Measurements from ENCODE around the gene CDC42BPB.

Gene CDC42BPB

DNA sequence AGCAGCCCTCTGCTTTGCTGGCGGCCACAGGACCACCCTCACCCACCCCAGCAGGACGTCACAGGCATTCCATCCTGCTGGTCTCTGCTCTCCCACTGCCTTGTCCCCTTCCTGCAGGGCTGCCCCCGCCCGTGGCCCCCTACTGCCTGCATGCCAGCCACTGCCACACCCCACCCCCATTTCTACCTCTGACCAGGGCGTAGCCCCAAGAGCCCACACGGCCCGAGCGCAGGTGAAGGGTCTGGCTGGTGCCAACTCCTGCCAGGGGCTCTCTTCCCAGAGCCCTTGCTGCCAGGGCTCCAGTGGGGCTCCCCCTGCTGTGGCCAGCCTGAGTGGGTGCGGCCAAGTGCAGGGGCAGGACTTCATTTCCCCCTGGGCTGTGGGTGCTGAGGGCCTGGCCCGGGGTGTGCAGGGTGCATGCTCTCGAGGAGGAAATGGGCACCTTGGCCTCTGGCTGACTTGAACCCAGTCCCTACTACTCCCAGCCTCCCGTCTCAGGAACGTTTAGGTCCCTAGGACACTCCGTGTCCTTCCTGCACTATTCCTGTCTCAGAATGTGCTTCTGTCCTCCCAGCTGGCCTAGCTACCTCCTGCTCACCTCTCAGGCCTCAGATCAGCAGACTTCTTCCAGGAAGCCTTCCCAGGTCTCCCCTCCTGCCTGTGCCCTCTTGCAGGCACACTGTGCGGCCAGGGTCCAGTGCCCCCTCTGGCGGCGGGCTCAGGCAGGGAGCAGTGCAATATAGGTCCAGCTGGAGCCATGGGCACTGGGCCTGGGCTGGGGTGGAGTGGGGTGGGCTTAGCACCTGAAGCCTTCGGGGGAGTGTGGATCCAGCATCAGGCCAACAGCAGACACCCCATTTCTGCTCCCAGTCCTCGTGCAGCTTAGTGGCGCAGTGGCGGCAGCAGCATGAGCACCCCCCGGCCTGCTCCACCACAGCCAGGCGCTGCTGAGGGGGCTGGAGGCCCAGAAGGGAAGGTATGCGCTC lies 28.1 kb upstream of the CDC42BPB start (continued):
- TF ChIP-seq, protein P1, sequence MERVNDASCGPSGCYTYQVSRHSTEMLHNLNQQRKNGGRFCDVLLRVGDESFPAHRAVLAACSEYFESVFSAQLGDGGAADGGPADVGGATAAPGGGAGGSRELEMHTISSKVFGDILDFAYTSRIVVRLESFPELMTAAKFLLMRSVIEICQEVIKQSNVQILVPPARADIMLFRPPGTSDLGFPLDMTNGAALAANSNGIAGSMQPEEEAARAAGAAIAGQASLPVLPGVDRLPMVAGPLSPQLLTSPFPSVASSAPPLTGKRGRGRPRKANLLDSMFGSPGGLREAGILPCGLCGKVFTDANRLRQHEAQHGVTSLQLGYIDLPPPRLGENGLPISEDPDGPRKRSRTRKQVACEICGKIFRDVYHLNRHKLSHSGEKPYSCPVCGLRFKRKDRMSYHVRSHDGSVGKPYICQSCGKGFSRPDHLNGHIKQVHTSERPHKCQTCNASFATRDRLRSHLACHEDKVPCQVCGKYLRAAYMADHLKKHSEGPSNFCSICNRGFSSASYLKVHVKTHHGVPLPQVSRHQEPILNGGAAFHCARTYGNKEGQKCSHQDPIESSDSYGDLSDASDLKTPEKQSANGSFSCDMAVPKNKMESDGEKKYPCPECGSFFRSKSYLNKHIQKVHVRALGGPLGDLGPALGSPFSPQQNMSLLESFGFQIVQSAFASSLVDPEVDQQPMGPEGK (tag by site-specific recombination; IDR thresholded peaks at IDR 0.05): no peak
- TF ChIP-seq MEIS1 (CRISPR knock-in tag; IDR thresholded peaks at IDR 0.05; ENCODE audit: borderline replicate concordance): no peak

DNA sequence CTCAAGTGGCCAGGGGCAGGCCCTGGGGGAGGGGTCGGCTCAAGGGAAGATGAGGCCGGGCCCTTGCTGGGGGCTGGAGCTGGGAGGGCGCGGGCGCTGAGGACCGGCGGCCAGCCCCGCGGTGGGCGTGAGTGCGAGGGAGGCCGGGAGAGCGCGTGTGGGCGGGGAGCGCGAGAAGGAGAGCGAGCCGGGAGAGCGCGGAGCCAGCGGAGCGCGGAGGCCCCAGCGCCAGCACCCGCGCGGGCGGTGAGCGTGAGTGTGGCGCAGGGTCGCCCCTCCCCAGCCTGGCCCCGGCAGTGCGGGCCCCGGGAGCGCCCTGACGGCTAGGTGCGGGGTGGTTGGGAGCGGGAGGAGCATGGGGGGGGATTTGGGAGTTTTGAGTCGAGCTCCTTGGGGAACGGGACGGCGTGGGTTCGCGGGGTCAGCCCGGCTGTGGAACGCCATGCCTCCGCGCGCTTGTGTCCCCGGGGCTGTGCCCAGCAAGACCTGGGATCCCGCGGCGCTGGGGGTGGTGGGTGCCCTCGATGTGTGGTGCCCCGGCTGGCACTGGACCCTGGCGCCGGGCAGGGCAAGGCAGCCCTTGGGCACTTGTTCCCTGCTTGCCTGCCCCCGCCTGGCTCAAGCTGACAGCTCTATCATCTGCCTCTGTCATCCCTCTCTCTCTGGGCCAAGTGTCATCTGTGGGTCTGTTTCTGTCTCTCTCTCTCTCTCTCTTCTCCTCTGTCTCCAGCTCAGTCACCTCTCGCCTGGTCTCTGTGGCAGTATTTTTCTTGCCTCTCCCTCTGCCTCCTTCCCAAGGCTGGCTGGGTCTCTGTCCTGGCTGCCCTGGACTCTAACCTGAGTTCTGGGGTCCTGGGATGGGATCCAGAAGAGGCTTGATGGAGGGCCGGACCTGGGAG lies 26.9 kb upstream of the CDC42BPB start, which contains the start of gene LBHD2:
Gene LBHD2, plus strand, starts transcription at position 190 of the 899 bp plus-strand sequence. CDS start 1,803 bp downstream, outside the sequence.
- no peaks in the 10 kb centered on the region for H3K36me3 ChIP-seq (ENCODE audit: control insufficient read depth in 2 of 2, insufficient read depth in 1 of 2, low read length in 2 of 2)
- no peak within 1 kb of the TSS for H3K4me3 ChIP-seq (ENCODE audit: low read depth, low read length)
- CTCF ChIA-PET: interaction anchor here (0.5 to 1.5 kb wide), 4 partner anchors 8 to 348 kb away, joined by 3 to 4 read pairs (median 4); no protein-coding TSS in a partner anchor
- H3K27ac ChIP-seq (ENCODE audit: extremely low read depth, low read depth, low read length): no peak within 1 kb of the TSS
- H3K9me3 ChIP-seq (ENCODE audit: control insufficient read depth, insufficient read depth, low read depth, low read length): no peaks in the 10 kb centered on the region
- H3K4me1 ChIP-seq (ENCODE audit: control insufficient read depth, insufficient read depth, low read length): no peaks in the 10 kb centered on the region
- POLR2A ChIA-PET: interaction anchor here (0.5 kb wide), 1 partner anchor 1164 kb away, joined by 7 read pairs; no protein-coding TSS in a partner anchor
- TF ChIP-seq, protein P2, sequence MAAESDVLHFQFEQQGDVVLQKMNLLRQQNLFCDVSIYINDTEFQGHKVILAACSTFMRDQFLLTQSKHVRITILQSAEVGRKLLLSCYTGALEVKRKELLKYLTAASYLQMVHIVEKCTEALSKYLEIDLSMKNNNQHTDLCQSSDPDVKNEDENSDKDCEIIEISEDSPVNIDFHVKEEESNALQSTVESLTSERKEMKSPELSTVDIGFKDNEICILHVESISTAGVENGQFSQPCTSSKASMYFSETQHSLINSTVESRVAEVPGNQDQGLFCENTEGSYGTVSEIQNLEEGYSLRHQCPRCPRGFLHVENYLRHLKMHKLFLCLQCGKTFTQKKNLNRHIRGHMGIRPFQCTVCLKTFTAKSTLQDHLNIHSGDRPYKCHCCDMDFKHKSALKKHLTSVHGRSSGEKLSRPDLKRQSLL (tag by site-specific recombination; IDR thresholded peaks at IDR 0.05): peak; percentile 83; the same call in 1 of the 2 replicates
- TF ChIP-seq EGR2 (tag by site-specific recombination; IDR thresholded peaks at IDR 0.05; ENCODE audit: low read depth) (no peak), ZNF121 (tag by site-specific recombination; IDR thresholded peaks at IDR 0.05) (no peak), ZNF677 (tag by site-specific recombination; IDR thresholded peaks at IDR 0.05) (no peak), ZNF747 (tag by site-specific recombination; IDR thresholded peaks at IDR 0.05) (no peak), ZNF292 (tag by site-specific recombination; IDR thresholded peaks at IDR 0.05; ENCODE audit: borderline replicate concordance, low read depth) (no peak)
- TF ChIP-seq, protein P3, sequence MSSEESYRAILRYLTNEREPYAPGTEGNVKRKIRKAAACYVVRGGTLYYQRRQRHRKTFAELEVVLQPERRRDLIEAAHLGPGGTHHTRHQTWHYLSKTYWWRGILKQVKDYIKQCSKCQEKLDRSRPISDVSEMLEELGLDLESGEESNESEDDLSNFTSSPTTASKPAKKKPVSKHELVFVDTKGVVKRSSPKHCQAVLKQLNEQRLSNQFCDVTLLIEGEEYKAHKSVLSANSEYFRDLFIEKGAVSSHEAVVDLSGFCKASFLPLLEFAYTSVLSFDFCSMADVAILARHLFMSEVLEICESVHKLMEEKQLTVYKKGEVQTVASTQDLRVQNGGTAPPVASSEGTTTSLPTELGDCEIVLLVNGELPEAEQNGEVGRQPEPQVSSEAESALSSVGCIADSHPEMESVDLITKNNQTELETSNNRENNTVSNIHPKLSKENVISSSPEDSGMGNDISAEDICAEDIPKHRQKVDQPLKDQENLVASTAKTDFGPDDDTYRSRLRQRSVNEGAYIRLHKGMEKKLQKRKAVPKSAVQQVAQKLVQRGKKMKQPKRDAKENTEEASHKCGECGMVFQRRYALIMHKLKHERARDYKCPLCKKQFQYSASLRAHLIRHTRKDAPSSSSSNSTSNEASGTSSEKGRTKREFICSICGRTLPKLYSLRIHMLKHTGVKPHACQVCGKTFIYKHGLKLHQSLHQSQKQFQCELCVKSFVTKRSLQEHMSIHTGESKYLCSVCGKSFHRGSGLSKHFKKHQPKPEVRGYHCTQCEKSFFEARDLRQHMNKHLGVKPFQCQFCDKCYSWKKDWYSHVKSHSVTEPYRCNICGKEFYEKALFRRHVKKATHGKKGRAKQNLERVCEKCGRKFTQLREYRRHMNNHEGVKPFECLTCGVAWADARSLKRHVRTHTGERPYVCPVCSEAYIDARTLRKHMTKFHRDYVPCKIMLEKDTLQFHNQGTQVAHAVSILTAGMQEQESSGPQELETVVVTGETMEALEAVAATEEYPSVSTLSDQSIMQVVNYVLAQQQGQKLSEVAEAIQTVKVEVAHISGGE (tag by site-specific recombination; conservative IDR thresholded peaks at IDR 0.05; ENCODE audit: low read depth): no peak
- TF ChIP-seq, protein P4, sequence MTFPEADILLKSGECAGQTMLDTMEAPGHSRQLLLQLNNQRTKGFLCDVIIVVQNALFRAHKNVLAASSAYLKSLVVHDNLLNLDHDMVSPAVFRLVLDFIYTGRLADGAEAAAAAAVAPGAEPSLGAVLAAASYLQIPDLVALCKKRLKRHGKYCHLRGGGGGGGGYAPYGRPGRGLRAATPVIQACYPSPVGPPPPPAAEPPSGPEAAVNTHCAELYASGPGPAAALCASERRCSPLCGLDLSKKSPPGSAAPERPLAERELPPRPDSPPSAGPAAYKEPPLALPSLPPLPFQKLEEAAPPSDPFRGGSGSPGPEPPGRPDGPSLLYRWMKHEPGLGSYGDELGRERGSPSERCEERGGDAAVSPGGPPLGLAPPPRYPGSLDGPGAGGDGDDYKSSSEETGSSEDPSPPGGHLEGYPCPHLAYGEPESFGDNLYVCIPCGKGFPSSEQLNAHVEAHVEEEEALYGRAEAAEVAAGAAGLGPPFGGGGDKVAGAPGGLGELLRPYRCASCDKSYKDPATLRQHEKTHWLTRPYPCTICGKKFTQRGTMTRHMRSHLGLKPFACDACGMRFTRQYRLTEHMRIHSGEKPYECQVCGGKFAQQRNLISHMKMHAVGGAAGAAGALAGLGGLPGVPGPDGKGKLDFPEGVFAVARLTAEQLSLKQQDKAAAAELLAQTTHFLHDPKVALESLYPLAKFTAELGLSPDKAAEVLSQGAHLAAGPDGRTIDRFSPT (tag by site-specific recombination; IDR thresholded peaks at IDR 0.05): peak; percentile 64; the same call in 1 of the 2 replicates
